Tongue (tissue), 2 donors: ENCODE results near the gene ACSM5. TPM values are rescaled to one million over a fixed set of nuclear protein-coding genes. Genes with fewer than 3 reads are reported as not detected.
"Not testable (repeated sequence)": the region's sequence is repeated elsewhere in the genome, so short reads cannot be mapped to it uniquely, and the experiment has no call there.

Experiments used
- DNase-seq: peaks from one replicate; pipeline ENCODE4 v3.0.0-alpha.2; 2015
- total RNA-seq: library from RNA; depleted of rRNA; stranded (reverse); fragments of >200 nt; gene quantifications from one replicate; pipeline ENCODE4 v1.2.3, GENCODE V29; 2014

ACSM5 gene
- total RNA-seq, 1 donor from 2014 or later, result not detected

DNA sequence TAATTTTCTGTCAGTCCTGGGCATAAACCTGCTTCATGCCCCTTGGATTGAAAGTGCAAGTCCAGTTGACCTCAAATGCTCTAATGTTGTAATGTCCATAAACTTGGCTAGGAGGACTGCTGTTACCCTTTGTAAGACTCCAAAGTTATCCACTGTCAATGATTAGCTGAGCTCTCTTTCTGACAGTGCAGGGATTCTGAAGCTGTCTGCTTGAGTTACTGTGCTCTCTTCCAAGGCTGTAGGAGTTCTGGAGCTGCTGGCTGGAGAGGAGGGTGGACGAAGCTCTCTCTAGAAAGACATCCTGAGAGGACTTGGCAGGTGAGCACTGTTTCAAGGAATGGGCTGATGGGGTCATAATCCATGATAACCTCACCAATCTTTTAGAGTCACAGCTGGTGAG, 42.0 kb downstream of the ACSM5 start, which contains the start of gene ACSM2A:
ACSM2A (plus strand) TSS at position 158 of the 400 bp plus-strand sequence. CDS start 8,594 bp downstream, outside the sequence.
- DNase-seq, result not testable (repeated sequence)

DNA sequence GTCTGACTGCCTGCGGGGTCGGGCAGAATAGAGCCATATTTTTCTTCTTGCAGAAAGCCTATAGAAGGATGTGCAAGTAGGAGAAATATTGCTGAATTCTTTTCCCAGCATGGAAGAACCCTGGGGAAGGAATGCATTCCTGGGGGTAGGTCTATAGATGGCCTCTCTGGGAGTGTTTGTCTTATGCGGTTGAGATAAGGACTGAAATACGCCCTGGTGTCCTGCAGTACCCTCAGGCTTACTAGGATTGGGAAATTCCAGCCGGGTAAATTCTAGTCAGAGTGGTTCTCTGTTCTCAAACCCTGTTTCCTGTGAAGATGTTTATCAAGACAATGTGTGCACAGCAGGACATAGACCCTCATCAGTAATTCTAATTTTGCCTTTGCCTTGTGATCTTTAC, 44.3 kb downstream of the ACSM5 start:
- not testable (repeated sequence) for DNase-seq

DNA sequence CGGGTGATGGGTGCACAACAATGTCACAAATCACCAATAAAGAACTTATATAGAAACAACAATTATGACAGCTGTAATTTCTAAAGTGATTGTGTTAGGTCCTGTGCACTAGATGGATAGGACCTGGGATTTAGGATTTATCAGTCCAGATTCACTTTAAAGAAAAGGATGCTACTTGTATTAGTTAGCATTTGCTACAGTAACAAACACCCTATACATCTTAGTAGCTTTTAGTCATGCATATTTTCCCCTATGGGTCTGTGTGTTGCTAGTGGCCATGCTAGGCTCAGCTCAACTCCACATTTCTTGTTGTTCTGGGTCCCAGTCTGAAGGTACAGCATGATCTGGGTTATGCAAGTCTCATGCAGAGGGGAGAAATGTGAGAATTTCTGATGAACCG, 49.9 kb downstream of the ACSM5 start:
- not testable (repeated sequence) for DNase-seq

DNA sequence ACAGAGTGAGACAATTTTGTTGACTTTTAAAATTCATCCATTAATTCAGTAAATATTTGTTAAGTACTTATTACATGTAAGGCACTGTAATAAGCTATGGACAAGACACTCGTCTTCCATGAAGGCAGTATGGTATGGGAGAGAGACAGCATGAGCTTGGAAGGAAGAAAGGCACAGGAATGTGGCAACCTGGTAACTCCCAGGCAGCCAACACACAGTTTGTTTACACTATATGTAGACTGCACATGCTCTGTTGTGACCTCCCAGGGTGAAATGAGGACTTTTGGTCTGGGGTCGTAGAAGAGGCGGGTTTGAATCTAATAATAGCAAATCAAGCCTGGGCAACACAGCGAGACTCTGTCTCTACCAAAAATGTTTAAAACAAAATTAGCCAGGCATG, 51.0 kb downstream of the ACSM5 start:
- not testable (repeated sequence) for DNase-seq

DNA sequence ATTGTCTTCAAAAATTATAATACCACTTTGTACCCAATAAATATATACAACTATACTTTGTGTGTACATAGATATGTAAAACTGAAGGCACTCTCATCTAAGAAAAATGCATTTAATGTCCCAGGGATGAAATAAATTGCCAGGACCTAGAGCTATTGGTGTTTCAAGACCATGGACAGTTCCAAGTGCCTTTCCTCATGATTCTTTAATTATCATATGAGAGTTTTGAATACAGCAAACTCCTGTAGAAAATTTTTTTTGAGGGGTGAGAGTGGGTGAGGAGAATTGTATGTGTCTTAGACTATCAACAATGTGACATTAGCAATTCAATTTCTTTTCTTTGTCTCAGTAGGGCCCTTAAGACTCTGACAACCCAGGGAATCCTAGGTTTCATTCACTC, 59.6 kb downstream of the ACSM5 start:
- not testable (repeated sequence) for DNase-seq

DNA sequence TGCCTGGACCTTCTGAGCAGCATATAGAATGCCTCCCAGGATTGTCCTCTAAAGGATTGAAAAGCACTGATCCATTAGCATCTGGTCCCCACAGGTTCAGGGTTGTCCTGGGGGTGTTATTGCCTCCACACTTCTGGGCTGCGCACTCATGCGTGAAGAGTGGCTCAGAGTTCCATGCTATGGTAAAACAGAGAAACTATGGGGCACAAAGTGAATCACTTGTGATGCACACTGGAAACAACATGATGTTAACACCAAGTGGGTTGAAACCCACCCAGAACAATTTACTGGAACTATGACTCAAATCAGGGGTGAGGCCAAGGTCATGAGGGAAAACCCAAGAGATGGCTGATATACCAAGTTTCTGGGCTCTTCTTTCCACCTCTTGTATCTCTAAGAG, 60.6 kb downstream of the ACSM5 start:
- DNase-seq, result not testable (repeated sequence)

DNA sequence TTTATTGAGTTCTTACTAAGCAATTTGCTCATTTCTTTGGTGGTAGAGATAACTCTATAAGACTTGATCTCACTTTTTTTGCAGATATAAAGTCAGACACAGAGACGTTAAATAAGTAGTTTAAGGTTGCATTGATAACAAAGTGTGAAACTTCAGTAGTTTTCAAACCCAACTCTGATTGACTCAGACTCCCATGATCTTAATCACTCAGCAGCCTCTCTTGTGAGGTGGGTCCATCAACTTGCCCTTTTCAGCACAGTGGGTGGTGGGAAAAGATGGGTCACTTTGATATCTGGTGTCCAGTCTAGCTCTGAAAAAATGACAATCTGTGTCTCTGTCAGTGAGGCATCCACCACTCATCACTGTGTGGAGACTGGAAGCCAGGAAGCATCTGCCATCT, 61.4 kb downstream of the ACSM5 start:
- not testable (repeated sequence) for DNase-seq

DNA sequence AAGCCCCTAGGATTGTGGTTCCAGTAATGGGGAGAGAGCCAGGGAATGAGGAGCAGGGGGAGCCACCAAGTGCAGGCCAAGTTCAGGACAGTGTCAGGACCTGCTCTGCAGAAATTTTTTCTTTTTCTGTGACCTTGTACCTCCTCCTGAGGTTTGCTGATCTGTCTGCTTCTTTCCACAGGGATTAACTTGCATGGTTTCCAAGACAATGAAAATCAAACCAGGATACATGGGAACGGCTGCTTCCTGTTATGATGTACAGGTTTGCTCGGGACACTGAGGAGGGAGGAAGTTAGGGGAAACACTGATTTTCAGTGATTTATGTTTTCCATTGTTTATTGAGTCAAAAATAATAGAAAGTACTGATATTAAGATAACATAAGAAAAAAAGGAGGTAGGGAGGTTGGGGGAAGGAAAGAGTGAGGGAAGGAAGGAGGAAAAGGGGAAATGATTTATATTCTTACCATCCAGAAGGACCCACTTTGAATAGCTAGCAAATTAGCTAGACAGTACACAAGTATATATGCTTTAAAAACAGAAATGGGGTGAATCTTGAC, 67.9 kb downstream of the ACSM5 start:
- not testable (repeated sequence) for DNase-seq

DNA sequence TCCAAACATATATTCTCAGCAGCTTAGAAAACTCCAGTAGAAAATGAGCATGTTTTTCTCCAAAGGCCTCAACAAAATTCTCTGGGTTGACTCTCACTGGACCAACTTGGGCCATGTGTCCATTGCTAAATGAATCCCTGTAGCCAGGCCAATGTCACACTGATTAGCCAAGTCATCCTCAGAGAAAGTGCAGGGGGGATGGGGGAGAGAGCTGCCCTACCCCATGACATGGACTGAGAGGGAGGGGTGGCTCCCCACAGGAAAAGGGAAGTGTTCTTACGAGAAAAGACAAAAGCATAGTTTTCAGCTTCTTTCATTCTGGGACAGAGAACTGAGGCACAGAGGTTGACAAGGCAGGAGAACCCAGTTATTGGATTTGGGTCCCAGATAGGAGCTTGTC, 74.7 kb downstream of the ACSM5 start:
- not testable (repeated sequence) for DNase-seq

DNA sequence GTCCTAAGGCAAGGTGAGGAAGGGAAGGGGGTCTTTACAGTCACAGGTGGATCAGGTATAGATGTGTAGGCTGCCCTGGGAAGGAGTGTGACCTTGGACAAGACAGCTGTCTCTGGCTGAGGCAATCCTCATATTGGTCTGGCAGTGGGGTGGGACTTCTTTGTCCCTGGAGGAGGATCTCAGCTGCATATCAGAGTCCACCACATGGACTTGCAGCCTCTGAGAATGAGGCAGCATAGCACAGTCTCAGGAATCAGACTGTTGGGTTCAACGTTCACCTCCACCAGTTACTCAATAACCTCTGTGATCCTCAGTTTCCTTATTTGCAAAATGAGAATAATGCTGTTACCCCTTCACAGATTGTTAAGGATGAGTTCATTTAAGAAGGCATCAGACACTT, 75.4 kb downstream of the ACSM5 start:
- DNase-seq, result no peak

DNA sequence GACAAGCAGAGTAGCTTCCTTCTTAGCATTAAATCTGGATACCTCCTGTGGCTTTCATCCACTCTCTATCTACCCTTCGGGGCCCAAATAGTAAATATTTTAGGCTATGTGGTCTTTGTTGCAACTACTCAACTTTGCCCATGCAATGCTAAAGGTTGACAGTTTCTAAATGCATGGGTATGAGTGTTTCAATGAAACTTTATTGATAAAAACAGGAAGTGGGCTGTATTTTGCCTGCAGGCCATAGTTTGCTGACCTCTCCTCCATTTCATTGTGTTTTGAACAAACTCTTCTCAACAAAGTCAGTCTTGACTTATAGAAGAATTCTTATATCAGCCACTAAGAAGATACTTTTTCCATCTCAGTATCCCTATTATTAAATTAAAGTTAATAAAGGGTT, 76.1 kb downstream of the ACSM5 start:
- DNase-seq, result no peak

Other genes with a start within 250 kb of the ACSM5 start
- not detected for gene GP2, start 82.0 kb upstream of the ACSM5 start, total RNA-seq
- not detected for gene UMOD, start 56.8 kb upstream of the ACSM5 start, total RNA-seq
- not detected for gene PDILT, start 4.8 kb upstream of the ACSM5 start, total RNA-seq
- not detected for gene ACSM2A, start 42.0 kb downstream of the ACSM5 start, total RNA-seq
- gene ACSM2B, start 166.8 kb downstream of the ACSM5 start, total RNA-seq, result not detected